ENCODE data around the gene LEAP2.

DNA sequence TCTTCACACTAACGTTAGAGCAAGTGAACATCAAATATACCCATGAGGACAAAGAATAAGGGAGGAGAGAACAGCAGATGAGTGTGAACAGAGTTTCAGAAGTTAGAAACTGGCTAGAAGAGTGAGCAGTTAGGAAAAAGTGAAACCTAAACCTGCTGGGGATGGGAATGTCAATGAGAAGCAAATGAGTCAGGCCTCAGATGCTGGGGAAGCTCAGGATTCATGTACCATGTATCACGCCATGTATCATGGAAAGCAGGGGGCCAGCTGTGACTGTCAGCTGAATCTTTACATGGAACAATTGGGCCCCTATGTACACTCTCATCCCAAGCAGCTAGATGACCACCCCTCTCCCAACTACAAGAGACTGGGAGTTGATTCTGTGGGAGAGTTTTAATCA is 23.4 kb upstream of the LEAP2 start:
- TF ChIP-seq, protein P1, sequence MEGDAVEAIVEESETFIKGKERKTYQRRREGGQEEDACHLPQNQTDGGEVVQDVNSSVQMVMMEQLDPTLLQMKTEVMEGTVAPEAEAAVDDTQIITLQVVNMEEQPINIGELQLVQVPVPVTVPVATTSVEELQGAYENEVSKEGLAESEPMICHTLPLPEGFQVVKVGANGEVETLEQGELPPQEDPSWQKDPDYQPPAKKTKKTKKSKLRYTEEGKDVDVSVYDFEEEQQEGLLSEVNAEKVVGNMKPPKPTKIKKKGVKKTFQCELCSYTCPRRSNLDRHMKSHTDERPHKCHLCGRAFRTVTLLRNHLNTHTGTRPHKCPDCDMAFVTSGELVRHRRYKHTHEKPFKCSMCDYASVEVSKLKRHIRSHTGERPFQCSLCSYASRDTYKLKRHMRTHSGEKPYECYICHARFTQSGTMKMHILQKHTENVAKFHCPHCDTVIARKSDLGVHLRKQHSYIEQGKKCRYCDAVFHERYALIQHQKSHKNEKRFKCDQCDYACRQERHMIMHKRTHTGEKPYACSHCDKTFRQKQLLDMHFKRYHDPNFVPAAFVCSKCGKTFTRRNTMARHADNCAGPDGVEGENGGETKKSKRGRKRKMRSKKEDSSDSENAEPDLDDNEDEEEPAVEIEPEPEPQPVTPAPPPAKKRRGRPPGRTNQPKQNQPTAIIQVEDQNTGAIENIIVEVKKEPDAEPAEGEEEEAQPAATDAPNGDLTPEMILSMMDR (IDR thresholded peaks at IDR 0.05): no peak
- TF ChIP-seq POLR2A (IDR thresholded peaks at IDR 0.05): no peak
- TF ChIP-seq EP300 (IDR thresholded peaks at IDR 0.05; ENCODE audit: low read depth): no peak
